Esophagus squamous epithelium (tissue), 4 donors: ENCODE results near the gene RIPOR2.

Source experiments
- POLR2A ChIP-seq, 4 donors: fragments of 450-650 bp; IDR thresholded peaks; one replicate each; pipeline ENCODE4 v1.6.1; 2017; ENCODE audit warnings: antibody characterized with exemption in 4 of 4, mild to moderate bottlenecking in 4 of 4, moderate library complexity in 3 of 4
- TF ChIP-seq, protein P1 (sequence below), 6 experiments: fragments of 450-650 bp in 4 of 6; fragments of 200-600 bp in 2 of 6; sonication (generic) in 2 of 6; IDR thresholded peaks; one replicate each; pipeline ENCODE4 v1.5.1; 2016 to 2019; ENCODE audit warnings: antibody characterized with exemption in 6 of 6, mild to moderate bottlenecking in 4 of 6, moderate library complexity in 4 of 6

DNA sequence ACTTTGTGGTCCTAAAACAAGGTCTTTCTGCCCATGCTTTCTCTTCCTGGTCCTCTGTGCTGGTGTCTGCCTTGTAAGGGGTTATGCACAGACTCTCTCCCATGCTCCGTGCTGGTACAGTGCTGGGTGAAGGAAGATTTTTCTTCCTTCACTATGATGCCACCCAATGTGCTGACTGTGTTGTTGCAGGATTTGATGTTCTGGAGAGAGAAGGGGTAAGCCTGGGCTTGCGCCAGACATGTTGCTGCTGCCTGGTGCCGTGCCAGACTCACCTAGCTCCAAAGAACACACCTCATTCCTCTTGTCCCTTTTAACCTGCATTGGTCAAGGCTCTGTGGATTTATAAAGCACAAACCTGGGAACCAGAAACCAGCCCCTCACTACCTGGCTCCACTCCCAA, 108.6 kb downstream of the RIPOR2 start:
- TF ChIP-seq, protein P1, sequence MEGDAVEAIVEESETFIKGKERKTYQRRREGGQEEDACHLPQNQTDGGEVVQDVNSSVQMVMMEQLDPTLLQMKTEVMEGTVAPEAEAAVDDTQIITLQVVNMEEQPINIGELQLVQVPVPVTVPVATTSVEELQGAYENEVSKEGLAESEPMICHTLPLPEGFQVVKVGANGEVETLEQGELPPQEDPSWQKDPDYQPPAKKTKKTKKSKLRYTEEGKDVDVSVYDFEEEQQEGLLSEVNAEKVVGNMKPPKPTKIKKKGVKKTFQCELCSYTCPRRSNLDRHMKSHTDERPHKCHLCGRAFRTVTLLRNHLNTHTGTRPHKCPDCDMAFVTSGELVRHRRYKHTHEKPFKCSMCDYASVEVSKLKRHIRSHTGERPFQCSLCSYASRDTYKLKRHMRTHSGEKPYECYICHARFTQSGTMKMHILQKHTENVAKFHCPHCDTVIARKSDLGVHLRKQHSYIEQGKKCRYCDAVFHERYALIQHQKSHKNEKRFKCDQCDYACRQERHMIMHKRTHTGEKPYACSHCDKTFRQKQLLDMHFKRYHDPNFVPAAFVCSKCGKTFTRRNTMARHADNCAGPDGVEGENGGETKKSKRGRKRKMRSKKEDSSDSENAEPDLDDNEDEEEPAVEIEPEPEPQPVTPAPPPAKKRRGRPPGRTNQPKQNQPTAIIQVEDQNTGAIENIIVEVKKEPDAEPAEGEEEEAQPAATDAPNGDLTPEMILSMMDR (IDR thresholded peaks at IDR 0.05) = no peak
- no peak for TF ChIP-seq POLR2A (IDR thresholded peaks at IDR 0.05)
